ENCODE results near the gene STX17. TPM values are rescaled to one million over a fixed set of nuclear protein-coding genes. Genes with fewer than 3 reads are reported as not detected.
"Not testable (repeated sequence)": the region's sequence is repeated elsewhere in the genome, so short reads cannot be mapped to it uniquely, and the experiment has no call there.

STX17 gene
- total RNA-seq, 1 experiment from 2014 or later: 11.5 TPM

GRCh38 chr9:99980598-99980997, 74.1 kb downstream of the STX17 start:
- no peak for ATAC-seq
- ChIA-PET CTCF (interaction anchor here (0.5 kb wide), 1 partner anchor 14 kb away, joined by 4 read pairs; no protein-coding TSS in a partner anchor), POLR2A (no interaction called here)
- Histone ChIP-seq H3K9me3 (ENCODE audit: control insufficient read depth, insufficient read depth, low read depth, low read length) (no peaks in the 10 kb centered on the region), H3K36me3 (ENCODE audit: control insufficient read depth, insufficient read depth, low read length) (no peaks in the 10 kb centered on the region), H3K27me3 (ENCODE audit: control insufficient read depth, insufficient read depth, low read length) (no peaks in the 10 kb centered on the region), H3K27ac (ENCODE audit: low read length) (no peak overlapping the region), H3K4me3 (ENCODE audit: low read depth in 2 of 2, low read length in 2 of 2) (no peak overlapping the region), H3K4me1 (ENCODE audit: control insufficient read depth, insufficient read depth, low read length) (no peaks in the 10 kb centered on the region)
- in situ Hi-C loops (cut with HindIII; ENCODE audit: low pct_unique_long_range_greater_than_20kb, low sequenced_read_pairs): no loop called here
- no peak for DNase-seq (ENCODE audit: low read depth, low spot score)
- TF ChIP-seq POLR2AphosphoS5 (IDR thresholded peaks at IDR 0.05; ENCODE audit: low read depth, low read length) (no peak), CTCF (IDR thresholded peaks at IDR 0.05) (no peak), TCF7L2 (IDR thresholded peaks at IDR 0.05; ENCODE audit: low read depth, low read length) (no peak), REST (IDR thresholded peaks at IDR 0.05; ENCODE audit: insufficient read depth in 1 of 2, low read depth in 2 of 2, low read length in 1 of 2) (no peak), SIN3A (IDR thresholded peaks at IDR 0.05; ENCODE audit: borderline replicate concordance, insufficient read depth, low read depth, low read length) (no peak)
- intact Hi-C loops (cut with micrococcal nuclease; ENCODE audit: unreplicated experiment): no loop called here
- no TSS peak for BruUV-seq (replicated peaks)

GRCh38 chr9:99986642-99987041, 80.2 kb downstream of the STX17 start:
- BruUV-seq (replicated peaks): no TSS peak
- in situ Hi-C loops (cut with HindIII; ENCODE audit: low pct_unique_long_range_greater_than_20kb, low sequenced_read_pairs) (no loop called here), intact Hi-C loops (cut with micrococcal nuclease; ENCODE audit: unreplicated experiment) (loop anchor here (2.0 kb wide), 1 partner anchor 18 kb away; no protein-coding TSS in a partner anchor)
- no peaks in the 10 kb centered on the region for H3K4me1 ChIP-seq (ENCODE audit: control insufficient read depth, insufficient read depth, low read length)
- H3K27ac ChIP-seq (ENCODE audit: low read length): no peak overlapping the region
- no peak for TF ChIP-seq TCF7L2 (IDR thresholded peaks at IDR 0.05; ENCODE audit: low read depth, low read length)
- no peak for TF ChIP-seq CTCF (IDR thresholded peaks at IDR 0.05)
- no peak for TF ChIP-seq POLR2AphosphoS5 (IDR thresholded peaks at IDR 0.05; ENCODE audit: low read depth, low read length)
- no peak for TF ChIP-seq SIN3A (IDR thresholded peaks at IDR 0.05; ENCODE audit: borderline replicate concordance, insufficient read depth, low read depth, low read length)
- no peak for TF ChIP-seq REST (IDR thresholded peaks at IDR 0.05; ENCODE audit: insufficient read depth in 1 of 2, low read depth in 2 of 2, low read length in 1 of 2)
- H3K36me3 ChIP-seq (ENCODE audit: control insufficient read depth, insufficient read depth, low read length): no peaks in the 10 kb centered on the region
- no peak for DNase-seq (ENCODE audit: low read depth, low spot score)
- POLR2A ChIA-PET: no interaction called here
- CTCF ChIA-PET: no interaction called here
- H3K27me3 ChIP-seq (ENCODE audit: control insufficient read depth, insufficient read depth, low read length): no peaks in the 10 kb centered on the region
- ATAC-seq: no peak
- H3K9me3 ChIP-seq (ENCODE audit: control insufficient read depth, insufficient read depth, low read depth, low read length): no peaks in the 10 kb centered on the region
- H3K4me3 ChIP-seq (ENCODE audit: low read depth in 2 of 2, low read length in 2 of 2): no peak overlapping the region

- ATAC-seq; POLR2A ChIA-PET; H3K27me3 ChIP-seq (ENCODE audit: control insufficient read depth, insufficient read depth, low read length); CTCF ChIA-PET; H3K4me3 ChIP-seq (ENCODE audit: low read depth in 2 of 2, low read length in 2 of 2); H3K27ac ChIP-seq (ENCODE audit: low read length); H3K9me3 ChIP-seq (ENCODE audit: control insufficient read depth, insufficient read depth, low read depth, low read length); BruUV-seq (replicated peaks); intact Hi-C loops (cut with micrococcal nuclease; ENCODE audit: unreplicated experiment); DNase-seq (ENCODE audit: low read depth, low spot score); H3K4me1 ChIP-seq (ENCODE audit: control insufficient read depth, insufficient read depth, low read length); in situ Hi-C loops (cut with HindIII; ENCODE audit: low pct_unique_long_range_greater_than_20kb, low sequenced_read_pairs); H3K36me3 ChIP-seq (ENCODE audit: control insufficient read depth, insufficient read depth, low read length): not testable (repeated sequence)
Observed at GRCh38 chr9:99990508-99990907, 84.1 kb downstream of the STX17 start.
